Panc1 (cell line): ENCODE data around the gene ZNF442. TPM values are rescaled to one million over a fixed set of nuclear protein-coding genes. Genes with fewer than 3 reads are reported as not detected.

ENCODE experiments used
- ATAC-seq: fragments of 200-7000 bp; cut with Tn5 transposase; 2 replicates; pipeline ENCODE4 v1.9.1; 2020; ENCODE audit warnings: mild to moderate bottlenecking, moderate library complexity
- BruUV-seq: library from RNA; stranded (reverse); fragments of 400-500 nt; replicated peaks from 2 replicates; lab custom pipeline; 2021; lab: Mats Ljungman, UMichigan
- CTCF ChIA-PET: fragments of 300-600 bp; sonication (Branson Sonifier 250); formaldehyde crosslinking; loops from one replicate; lab custom pipeline; 2022; ENCODE audit warnings: antibody characterized with exemption; lab: Charles Lee
- POLR2A ChIA-PET: fragments of 300-600 bp; sonication (Branson Sonifier 250); formaldehyde crosslinking; loops from one replicate; lab custom pipeline; 2022; ENCODE audit warnings: antibody characterized with exemption; lab: Charles Lee
- DNase-seq: peaks from one replicate; pipeline ENCODE4 v3.0.0-alpha.2; 2010; ENCODE audit warnings: low read depth, low spot score
- H3K27ac ChIP-seq: 2 replicates; pipeline ENCODE4 v1.5.1; 2011; ENCODE audit warnings: mild to moderate bottlenecking, low read length, inconsistent platforms
- H3K27me3 ChIP-seq: fragments of 200-500 bp; sonication (Bioruptor generic); 2 replicates; pipeline ENCODE4 v1.6.0; 2014; ENCODE audit warnings: low read length, inconsistent platforms; ENCODE audit not compliant: control insufficient read depth, insufficient read depth
- H3K36me3 ChIP-seq: fragments of 200-500 bp; sonication (Bioruptor generic); 2 replicates; pipeline ENCODE4 v1.5.1; 2014; ENCODE audit warnings: inconsistent platforms, mild to moderate bottlenecking, low read length, moderate library complexity; ENCODE audit not compliant: control insufficient read depth, insufficient read depth
- H3K4me1 ChIP-seq: 2 replicates; pipeline ENCODE4 v1.5.1; 2011; ENCODE audit warnings: inconsistent platforms, mild to moderate bottlenecking, low read length, moderate library complexity; ENCODE audit not compliant: control insufficient read depth, insufficient read depth
- H3K4me3 ChIP-seq, 2 experiments: 2 replicates each; pipeline ENCODE4 v1.5.1; 2011 to 2012; ENCODE audit warnings: low read depth in 2 of 2, low read length in 2 of 2, mild to moderate bottlenecking in 2 of 2, inconsistent platforms in 1 of 2, moderate library complexity in 1 of 2
- H3K9me3 ChIP-seq: fragments of 200-500 bp; sonication (Bioruptor generic); 2 replicates; pipeline ENCODE4 v1.5.1; 2014; ENCODE audit warnings: low read depth, mild to moderate bottlenecking, inconsistent platforms, low read length, moderate library complexity; ENCODE audit not compliant: control insufficient read depth, insufficient read depth
- CTCF ChIP-seq: fragments of 450-650 bp; IDR thresholded peaks from 2 replicates; pipeline ENCODE4 v1.5.1; 2017; ENCODE audit warnings: mild to moderate bottlenecking
- POLR2AphosphoS5 ChIP-seq: IDR thresholded peaks from 2 replicates; pipeline ENCODE4 v1.6.1; 2012; ENCODE audit warnings: mild to moderate bottlenecking, low read depth, low read length, moderate library complexity
- REST ChIP-seq, 2 experiments: IDR thresholded peaks; 2 replicates each; pipeline ENCODE4 v1.6.1; 2011 to 2012; ENCODE audit warnings: low read depth in 2 of 2, control low read depth in 1 of 2, low read length in 1 of 2, mild to moderate bottlenecking in 1 of 2, moderate library complexity in 1 of 2; ENCODE audit not compliant: insufficient read depth in 1 of 2
- SIN3A ChIP-seq: IDR thresholded peaks from 2 replicates; pipeline ENCODE4 v1.6.1; 2012; ENCODE audit warnings: low read depth, mild to moderate bottlenecking, low read length, moderate library complexity, borderline replicate concordance; ENCODE audit not compliant: insufficient read depth
- TCF7L2 ChIP-seq: IDR thresholded peaks from 2 replicates; pipeline ENCODE4 v1.6.1; 2011; ENCODE audit warnings: mild to moderate bottlenecking, low read depth, low read length, inconsistent platforms
- in situ Hi-C: cut with HindIII; loops from 2 replicates; pipeline ENCODE4 v1.10.0; 2016; ENCODE audit warnings: low sequenced_read_pairs, low pct_unique_long_range_greater_than_20kb
- intact Hi-C: fragments of 100-400 bp; cut with micrococcal nuclease; formaldehyde crosslinking; loops from one replicate; pipeline ENCODE4 v1.10.0; 2022; ENCODE audit not compliant: unreplicated experiment
- total RNA-seq: library from RNA; stranded (reverse); gene quantifications from one replicate; pipeline ENCODE4 v1.2.1, GENCODE V29; 2021; ENCODE audit not compliant: unreplicated experiment

ZNF442 gene
- total RNA-seq, 1 experiment from 2014 or later: 2.5 TPM

GRCh38 chr19:12331211-12331941 lies 34.1 kb downstream of the ZNF442 start:
- Histone ChIP-seq H3K27ac (no peak overlapping the region), H3K27me3 (no peaks in the 10 kb centered on the region), H3K4me3 (no peak overlapping the region), H3K9me3 (peaks cover 4% of the 10 kb centered on the region; the same call in 1 of the 2 replicates), H3K4me1 (peaks cover 11% of the 10 kb centered on the region), H3K36me3 (no peaks in the 10 kb centered on the region)
- in situ Hi-C loops (no loop called here), intact Hi-C loops (no loop called here)
- TF ChIP-seq TCF7L2 (no peak), REST (IDR thresholded peaks at IDR 0.05; ENCODE audit: insufficient read depth in 1 of 2, low read depth in 2 of 2, low read length in 1 of 2) (no peak)
- no peak for DNase-seq
- POLR2A ChIA-PET: no interaction called here
- BruUV-seq: no TSS peak
- CTCF ChIA-PET: no interaction called here
- ATAC-seq: no peak

GRCh38 chr19:12330340-12330739 lies 35.1 kb downstream of the ZNF442 start:
- no peak for ATAC-seq
- DNase-seq: no peak
- Histone ChIP-seq H3K27me3 (no peaks in the 10 kb centered on the region), H3K4me1 (peaks cover 11% of the 10 kb centered on the region), H3K4me3 (no peak overlapping the region), H3K36me3 (no peaks in the 10 kb centered on the region), H3K27ac (no peak overlapping the region), H3K9me3 (peaks cover 4% of the 10 kb centered on the region; the same call in 1 of the 2 replicates)
- in situ Hi-C loops (no loop called here), intact Hi-C loops (no loop called here)
- TF ChIP-seq SIN3A (no peak), REST (IDR thresholded peaks at IDR 0.05; ENCODE audit: insufficient read depth in 1 of 2, low read depth in 2 of 2, low read length in 1 of 2) (no peak), TCF7L2 (no peak), POLR2AphosphoS5 (no peak), CTCF (no peak)
- ChIA-PET POLR2A (interaction anchor here (0.5 kb wide), 1 partner anchor 17 kb away, joined by 3 read pairs; no protein-coding TSS in a partner anchor), CTCF (no interaction called here)
- no TSS peak for BruUV-seq
